SU-DHL-6 (cell line): Measurements from ENCODE around the gene CELA2A.

Experiments
- EZH2phosphoT487 ChIP-seq: fragments of 200-600 bp; sonication (generic), shearing (Covaris generic); conservative IDR thresholded peaks from 2 replicates; pipeline ENCODE4 v1.6.1; 2018; ENCODE audit warnings: mild to moderate bottlenecking, antibody characterized with exemption, low read length, moderate library complexity, mixed read lengths
- TF ChIP-seq, protein P1 (sequence below): fragments of 200-600 bp; sonication (generic); IDR thresholded peaks from one replicate; pipeline ENCODE4 v1.5.1; 2017; ENCODE audit warnings: antibody characterized with exemption, mild to moderate bottlenecking, low read length, moderate library complexity; ENCODE audit not compliant: insufficient read depth, poor library complexity, severe bottlenecking

DNA sequence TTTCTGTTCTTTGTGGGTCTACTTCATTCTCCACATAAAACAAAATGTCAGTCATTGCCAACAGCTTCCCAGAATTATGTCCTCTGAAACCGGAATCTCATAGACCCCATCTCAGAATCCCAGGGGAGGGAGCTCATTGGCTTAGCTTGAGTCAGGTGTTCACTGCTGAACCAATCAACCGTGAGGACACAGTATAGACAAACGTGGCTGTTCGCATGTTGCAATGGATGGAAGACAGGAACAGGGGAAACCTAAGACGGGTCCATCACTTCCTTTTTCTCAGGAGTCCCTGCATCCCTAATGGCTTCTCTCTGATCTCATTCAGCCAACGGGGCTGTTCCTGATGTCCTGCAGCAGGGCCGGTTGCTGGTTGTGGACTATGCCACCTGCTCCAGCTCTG lies 9.1 kb downstream of the CELA2A start:
- TF ChIP-seq, protein P1, sequence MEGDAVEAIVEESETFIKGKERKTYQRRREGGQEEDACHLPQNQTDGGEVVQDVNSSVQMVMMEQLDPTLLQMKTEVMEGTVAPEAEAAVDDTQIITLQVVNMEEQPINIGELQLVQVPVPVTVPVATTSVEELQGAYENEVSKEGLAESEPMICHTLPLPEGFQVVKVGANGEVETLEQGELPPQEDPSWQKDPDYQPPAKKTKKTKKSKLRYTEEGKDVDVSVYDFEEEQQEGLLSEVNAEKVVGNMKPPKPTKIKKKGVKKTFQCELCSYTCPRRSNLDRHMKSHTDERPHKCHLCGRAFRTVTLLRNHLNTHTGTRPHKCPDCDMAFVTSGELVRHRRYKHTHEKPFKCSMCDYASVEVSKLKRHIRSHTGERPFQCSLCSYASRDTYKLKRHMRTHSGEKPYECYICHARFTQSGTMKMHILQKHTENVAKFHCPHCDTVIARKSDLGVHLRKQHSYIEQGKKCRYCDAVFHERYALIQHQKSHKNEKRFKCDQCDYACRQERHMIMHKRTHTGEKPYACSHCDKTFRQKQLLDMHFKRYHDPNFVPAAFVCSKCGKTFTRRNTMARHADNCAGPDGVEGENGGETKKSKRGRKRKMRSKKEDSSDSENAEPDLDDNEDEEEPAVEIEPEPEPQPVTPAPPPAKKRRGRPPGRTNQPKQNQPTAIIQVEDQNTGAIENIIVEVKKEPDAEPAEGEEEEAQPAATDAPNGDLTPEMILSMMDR = no peak
- no peak for TF ChIP-seq EZH2phosphoT487
